Aorta (tissue), 5 donors: ENCODE results near the gene LEMD3. TPM values are rescaled to one million over a fixed set of nuclear protein-coding genes. Genes with fewer than 3 reads are reported as not detected.

Source experiments
- ATAC-seq: fragments of 200-7000 bp; cut with Tn5 transposase; one replicate; pipeline ENCODE4 v1.9.1; 2022; ENCODE audit warnings: moderate library complexity; ENCODE audit not compliant: low FRiP score
- DNase-seq, 2 donors: peaks; one replicate each; pipeline ENCODE4 v3.0.0-alpha.2; 2020
- H3K27ac ChIP-seq, 2 donors: one replicate each; pipeline ENCODE4 v1.5.1; 2013; ENCODE audit warnings: low read length in 2 of 2, mild to moderate bottlenecking in 2 of 2, moderate library complexity in 2 of 2, control low read depth in 1 of 2, inconsistent platforms in 1 of 2, low read depth in 1 of 2
- H3K27me3 ChIP-seq, 2 donors: one replicate each; pipeline ENCODE4 v1.6.1; 2013; ENCODE audit warnings: control low read depth in 1 of 2, low read length in 1 of 2, mild to moderate bottlenecking in 1 of 2, moderate library complexity in 1 of 2; ENCODE audit not compliant: insufficient read depth in 2 of 2, control insufficient read depth in 1 of 2
- H3K36me3 ChIP-seq, 2 donors: one replicate each; pipeline ENCODE4 v1.6.1; 2013; ENCODE audit warnings: control low read depth in 1 of 2, low read length in 1 of 2, mild to moderate bottlenecking in 1 of 2; ENCODE audit not compliant: insufficient read depth in 2 of 2, control insufficient read depth in 1 of 2
- H3K4me1 ChIP-seq, 2 donors: one replicate each; pipeline ENCODE4 v1.6.1; 2013; ENCODE audit warnings: low read length in 2 of 2, control low read depth in 1 of 2, mild to moderate bottlenecking in 1 of 2, moderate library complexity in 1 of 2; ENCODE audit not compliant: insufficient read depth in 2 of 2, control insufficient read depth in 1 of 2
- H3K4me3 ChIP-seq, 2 donors: one replicate each; pipeline ENCODE4 v1.5.1; 2013; ENCODE audit warnings: low read length in 2 of 2, control low read depth in 1 of 2, mild to moderate bottlenecking in 1 of 2
- H3K9me3 ChIP-seq: one replicate; pipeline ENCODE4 v1.6.1; 2013; ENCODE audit warnings: mild to moderate bottlenecking, low read length; ENCODE audit not compliant: control insufficient read depth
- WGBS, 2 donors: extraction: QIAGEN DNeasy Blood & Tissue Kit; methylation state at CpG; one replicate each; pipeline ENCODE4 v1.1.7; 2013; 5-methylcytosine and 5-hydroxymethylcytosine counted together
- intact Hi-C, 2 donors: fragments of 100-400 bp; cut with DNase I; formaldehyde crosslinking; loops; one replicate each; pipeline versions ENCODE4 v1.14.2 to v1.15.0; 2022
- polyA plus RNA-seq, 2 donors: library from polyadenylated mRNA; stranded (reverse); fragments of 200-250 nt; gene quantifications; one replicate each; pipeline ENCODE4 v1.2.3, GENCODE V29; 2013
- total RNA-seq, 2 donors: library from RNA; stranded (reverse); fragmentation: NEBNext Ultra II Directional; extraction: Animal tissue kit (Norgen Biotek cat#: 25700); gene quantifications; one replicate each; pipeline ENCODE4 v1.2.1, GENCODE V29; 2021
- donor health status: healthy with polysubstance abuse.
- donor health status: Bipolar disorder and iron deficiency.
- donor health status: DM: no; HTN: no; CAD: no.
- donor health status: DM: no; HTN: no; CAD: no.
- donor health status: DM: yes; HTN: yes; CAD: no.

LEMD3 gene
- total and polyA plus RNA-seq, 4 donors: 4.3 to 32.0 (median 20.8) TPM

GRCh38 chr12:65248656-65249633 is 79.6 kb downstream of the LEMD3 start:
- Histone ChIP-seq H3K27me3 (no peaks in the 10 kb centered on the region), H3K4me1 (peaks cover 0 to 1% of the 10 kb centered on the region in 2 donors), H3K9me3 (no peaks in the 10 kb centered on the region), H3K4me3 (no peak overlapping the region), H3K27ac (no peak overlapping the region), H3K36me3 (no peaks in the 10 kb centered on the region)
- intact Hi-C loops: no loop called here
- WGBS, 2 donors: 96 to 97% methylated on average over 2 of the region's 2 CpGs
- ATAC-seq (no peak), DNase-seq (no peak)

DNA sequence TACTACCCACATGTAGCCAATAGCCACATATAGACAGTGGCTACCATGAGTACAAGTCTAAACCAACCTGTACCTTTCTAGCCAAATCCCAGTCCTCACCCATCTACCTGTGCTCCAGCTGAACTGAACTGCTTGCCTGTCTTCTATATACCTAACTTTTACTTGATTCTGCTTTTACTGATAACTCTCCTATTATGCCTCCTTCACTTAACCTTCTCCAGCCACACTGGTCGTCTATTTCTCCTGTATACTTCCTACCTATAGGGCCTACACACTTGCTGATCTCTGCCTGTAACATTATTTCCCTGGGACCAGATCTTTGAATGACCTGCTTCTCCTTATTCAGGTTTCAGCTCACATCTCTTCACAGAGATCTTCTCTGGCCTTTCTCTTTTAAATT is 83.1 kb downstream of the LEMD3 start:
- intact Hi-C loops: no loop called here
- no peak overlapping the region for H3K4me3 ChIP-seq
- H3K9me3 ChIP-seq: no peaks in the 10 kb centered on the region
- DNase-seq (no peak), ATAC-seq (no peak)
- whole genome bisulfite sequencing, 2 donors: 56 to 78% methylated on average over 1 of the region's 1 CpG
- H3K4me1 ChIP-seq: peaks cover 0 to 1% of the 10 kb centered on the region in 2 donors
- no peak overlapping the region for H3K27ac ChIP-seq
- no peaks in the 10 kb centered on the region for H3K27me3 ChIP-seq
- no peaks in the 10 kb centered on the region for H3K36me3 ChIP-seq

GRCh38 chr12:65257986-65258385 is 88.6 kb downstream of the LEMD3 start:
- ATAC-seq (no peak), DNase-seq (no peak)
- H3K27ac ChIP-seq: no peak overlapping the region
- H3K4me1 ChIP-seq: no peaks in the 10 kb centered on the region
- intact Hi-C loops: no loop called here
- no peaks in the 10 kb centered on the region for H3K27me3 ChIP-seq
- no peaks in the 10 kb centered on the region for H3K36me3 ChIP-seq
- H3K4me3 ChIP-seq: no peak overlapping the region
- H3K9me3 ChIP-seq: no peaks in the 10 kb centered on the region

DNA sequence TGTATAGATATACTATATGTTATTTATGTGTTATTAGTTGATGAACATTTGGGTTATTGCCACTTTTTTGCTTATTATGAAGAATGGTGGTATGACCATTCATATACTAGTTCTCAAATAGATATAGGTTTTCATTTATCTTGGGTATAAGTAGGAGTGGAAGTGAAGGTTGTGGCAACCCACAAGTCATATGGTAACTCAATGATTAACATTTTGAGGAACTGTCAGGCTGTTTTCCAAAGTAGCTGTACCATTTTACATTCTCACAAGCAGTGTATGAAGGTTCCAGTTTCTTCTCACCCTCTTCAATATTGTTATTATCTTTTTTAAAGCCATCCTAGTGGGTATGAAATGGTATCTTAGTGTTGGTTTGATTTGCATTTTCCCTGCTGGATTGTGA is 90.1 kb downstream of the LEMD3 start:
- H3K27ac ChIP-seq: no peak overlapping the region
- no peak overlapping the region for H3K4me3 ChIP-seq
- H3K27me3 ChIP-seq: no peaks in the 10 kb centered on the region
- H3K9me3 ChIP-seq: no peaks in the 10 kb centered on the region
- no peak for DNase-seq
- ATAC-seq: no peak
- H3K4me1 ChIP-seq: no peaks in the 10 kb centered on the region
- intact Hi-C loops: no loop called here
- no peaks in the 10 kb centered on the region for H3K36me3 ChIP-seq

- DNase-seq (no peak), ATAC-seq (no peak)
- Histone ChIP-seq H3K4me1 (no peaks in the 10 kb centered on the region), H3K36me3 (no peaks in the 10 kb centered on the region), H3K4me3 (no peak overlapping the region), H3K27me3 (no peaks in the 10 kb centered on the region), H3K9me3 (no peaks in the 10 kb centered on the region), H3K27ac (no peak overlapping the region)
- WGBS, 2 donors: 94 to 95% methylated on average over 4 of the region's 4 CpGs
- intact Hi-C loops: no loop called here
Observed at GRCh38 chr12:65263777-65264176, 94.4 kb downstream of the LEMD3 start.

DNA sequence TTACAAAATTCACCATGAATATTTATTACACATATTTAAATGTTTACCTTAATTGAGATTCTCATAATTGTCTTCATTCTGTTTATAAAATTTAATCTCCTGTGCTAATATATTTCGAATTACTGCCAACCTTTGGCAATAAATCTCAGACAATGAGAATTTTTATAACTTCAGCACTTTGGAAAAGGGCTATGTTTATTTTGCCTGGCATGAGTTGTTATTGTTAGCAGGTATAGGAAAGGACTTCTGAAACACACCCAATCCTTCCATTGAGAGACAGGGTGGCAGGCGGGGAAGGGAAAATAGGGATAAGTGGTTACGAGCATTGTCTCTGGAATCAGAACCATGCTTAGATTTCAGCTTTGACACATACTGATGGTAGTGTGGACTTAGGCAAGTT is 97.0 kb downstream of the LEMD3 start:
- no peaks in the 10 kb centered on the region for H3K9me3 ChIP-seq
- no peaks in the 10 kb centered on the region for H3K36me3 ChIP-seq
- WGBS, 2 donors: 79 to 81% methylated on average over 3 of the region's 3 CpGs
- no peaks in the 10 kb centered on the region for H3K27me3 ChIP-seq
- no peak overlapping the region for H3K27ac ChIP-seq
- intact Hi-C loops: no loop called here
- H3K4me1 ChIP-seq: no peaks in the 10 kb centered on the region
- H3K4me3 ChIP-seq: no peak overlapping the region
- no peak for DNase-seq
- ATAC-seq: no peak

DNA sequence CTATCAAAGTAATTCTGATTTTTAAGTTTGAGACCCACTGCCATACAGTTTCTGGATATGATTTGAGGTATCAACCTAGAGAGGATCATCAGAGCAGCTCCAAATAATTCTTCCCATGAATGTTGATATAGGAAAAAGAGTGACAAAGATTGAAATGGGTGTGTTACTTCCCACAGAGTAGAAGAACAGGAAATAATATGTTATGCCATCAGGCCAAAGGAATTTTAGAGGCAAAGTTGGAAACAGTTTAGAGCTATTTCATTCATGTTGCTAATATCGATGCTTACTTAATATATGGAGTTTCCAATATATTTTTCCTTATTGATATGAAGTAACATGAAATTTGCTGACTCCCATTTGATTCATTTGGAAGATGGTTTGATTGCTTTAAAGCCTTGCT is 100.2 kb downstream of the LEMD3 start:
- WGBS, 2 donors: 28 to 31% methylated on average over 1 of the region's 1 CpG
- ATAC-seq (no peak), DNase-seq (no peak)
- Histone ChIP-seq H3K9me3 (no peaks in the 10 kb centered on the region), H3K27me3 (no peaks in the 10 kb centered on the region), H3K4me3 (no peak overlapping the region), H3K4me1 (no peaks in the 10 kb centered on the region), H3K36me3 (no peaks in the 10 kb centered on the region), H3K27ac (no peak overlapping the region)
- intact Hi-C loops: no loop called here

GRCh38 chr12:65274602-65275272 is 105.4 kb downstream of the LEMD3 start:
- intact Hi-C loops: no loop called here
- WGBS, 2 donors: 91 to 92% methylated on average over 7 of the region's 7 CpGs

DNA sequence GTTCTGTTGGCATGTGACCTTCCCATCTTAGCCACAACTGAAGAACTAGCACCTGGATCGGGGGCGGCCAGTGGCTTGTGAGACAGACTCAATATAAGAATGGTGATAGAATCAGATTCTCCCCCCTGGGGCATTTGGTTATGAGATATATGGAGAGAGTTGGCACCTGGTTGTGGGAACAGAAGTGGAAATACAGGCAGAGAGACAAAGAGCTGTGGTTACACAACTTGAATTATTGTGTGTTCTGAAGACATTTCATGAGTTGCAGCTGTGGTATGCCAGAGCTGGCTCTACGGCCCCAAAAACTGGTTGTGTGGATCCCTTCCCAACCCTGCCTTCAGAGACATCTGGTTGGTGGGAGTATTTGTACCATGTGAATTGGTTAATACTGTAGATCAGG is 106.2 kb downstream of the LEMD3 start:
- Histone ChIP-seq H3K4me1 (no peaks in the 10 kb centered on the region), H3K27me3 (no peaks in the 10 kb centered on the region), H3K27ac (no peak overlapping the region), H3K4me3 (no peak overlapping the region), H3K36me3 (no peaks in the 10 kb centered on the region), H3K9me3 (no peaks in the 10 kb centered on the region)
- DNase-seq (no peak), ATAC-seq (no peak)
- 91 to 93% methylated on average over 3 of the region's 3 CpGs for WGBS, 2 donors
- intact Hi-C loops: no loop called here

More at GRCh38 chr12:65274602-65275272, 105.4 kb downstream of the LEMD3 start:
- Histone ChIP-seq H3K27me3 (no peaks in the 10 kb centered on the region), H3K9me3 (no peaks in the 10 kb centered on the region), H3K4me3 (no peak overlapping the region), H3K27ac (no peak overlapping the region), H3K4me1 (no peaks in the 10 kb centered on the region), H3K36me3 (no peaks in the 10 kb centered on the region)
- ATAC-seq (no peak), DNase-seq (no peak)
